Measurements from ENCODE around the gene TTPAL. TPM values are rescaled to one million over a fixed set of nuclear protein-coding genes. Genes with fewer than 3 reads are reported as not detected.

Gene TTPAL
- total RNA-seq, 1 experiment from 2014 or later: 21.1 TPM

DNA sequence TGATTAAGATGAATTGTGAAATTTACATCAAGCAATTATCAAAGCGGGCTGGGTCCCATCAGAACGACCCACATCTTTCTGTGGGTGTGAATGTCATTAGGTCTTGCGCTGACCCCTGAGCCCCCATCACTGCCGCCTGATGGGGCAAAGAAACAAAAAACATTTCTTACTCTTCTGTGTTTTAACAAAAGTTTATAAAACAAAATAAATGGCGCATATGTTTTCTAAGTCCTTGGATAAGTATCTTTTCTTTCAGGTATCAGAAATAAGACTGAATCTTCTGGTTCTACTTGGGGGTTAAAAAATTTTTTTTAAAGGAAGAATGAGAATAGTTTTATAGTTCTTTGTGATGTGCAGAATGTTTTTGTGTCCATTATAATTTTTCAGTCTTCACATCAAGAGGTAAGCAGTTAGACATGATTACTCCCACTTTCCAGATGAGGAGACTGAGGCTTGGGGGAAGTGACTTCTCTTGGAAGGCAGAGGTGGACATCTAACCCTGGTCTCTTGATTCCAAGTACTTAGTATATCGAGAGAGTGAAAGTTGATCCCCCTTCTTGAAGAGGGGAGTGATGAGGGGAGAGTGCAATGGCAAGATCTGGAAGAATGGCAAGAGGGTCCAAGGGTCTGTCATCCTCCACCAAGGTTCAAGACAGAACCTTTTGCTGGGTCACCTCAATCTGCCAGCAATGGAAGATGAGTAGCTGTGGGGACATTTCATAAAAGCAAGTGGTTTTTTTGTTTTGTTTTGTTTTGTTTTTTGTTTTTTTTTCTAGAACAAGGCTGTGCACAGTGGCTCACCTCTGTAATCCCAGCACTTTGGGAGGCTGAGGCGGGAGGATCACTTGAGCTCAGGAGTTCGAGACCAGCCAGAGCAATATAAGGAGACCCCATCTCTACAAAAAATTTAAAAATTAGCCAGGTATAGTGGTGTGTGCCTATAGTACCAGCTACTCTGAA, 42.8 kb upstream of the TTPAL start:
- no peak overlapping the region for H4K91ac ChIP-seq (ENCODE audit: insufficient read length, low read depth, low read length)
- H3K4me1 ChIP-seq (ENCODE audit: insufficient read depth, low read length): no peaks in the 10 kb centered on the region
- H3K27me3 ChIP-seq (ENCODE audit: insufficient read depth, low read length): no peaks in the 10 kb centered on the region; the same call in 1 of the 2 replicates
- no peak overlapping the region for H2BK120ac ChIP-seq (ENCODE audit: low read depth, low read length, poor library complexity, severe bottlenecking)
- H3K14ac ChIP-seq (ENCODE audit: insufficient read depth, low read length): no peak overlapping the region
- no peak for DNase-seq
- Mint-ChIP-seq H3K36me3 (ENCODE audit: insufficient read depth in 1 of 3, low read depth in 3 of 3) (no peaks in the 10 kb centered on the region), H3K9me3 (no peaks in the 10 kb centered on the region), H3K4me3 (no peak overlapping the region), H3K4me1 (no peaks in the 10 kb centered on the region), H3K27ac (no peak overlapping the region), H3K27me3 (ENCODE audit: low read depth) (peaks cover 11% of the 10 kb centered on the region)
- H2BK20ac ChIP-seq (ENCODE audit: low read depth, low read length, poor library complexity, severe bottlenecking): no peak overlapping the region
- H3K79me1 ChIP-seq (ENCODE audit: insufficient read depth, low read depth, low read length, poor library complexity, severe bottlenecking): no peaks in the 10 kb centered on the region
- H3K4me2 ChIP-seq (ENCODE audit: insufficient read depth, insufficient read length, low read length): no peak overlapping the region
- H3K23me2 ChIP-seq (ENCODE audit: insufficient read length, low read depth, low read length, poor library complexity, severe bottlenecking): no peaks in the 10 kb centered on the region
- no peak overlapping the region for H3K4ac ChIP-seq (ENCODE audit: low read depth, low read length)
- H4K5ac ChIP-seq (ENCODE audit: insufficient read length, low read depth, low read length): no peak overlapping the region
- H2BK12ac ChIP-seq (ENCODE audit: insufficient read length, low read depth, low read length): no peak overlapping the region
- WGBS (ENCODE audit: extremely low coverage, insufficient read length, low lambda C conversion rate): no CpG with 5 or more reads among the region's 8 CpGs
- H4K20me1 ChIP-seq (ENCODE audit: control insufficient read depth, insufficient read depth, insufficient read length): no peaks in the 10 kb centered on the region
- no peak overlapping the region for H3K18ac ChIP-seq (ENCODE audit: insufficient read length, low read depth, low read length)
- no peak overlapping the region for H3K9ac ChIP-seq (ENCODE audit: extremely low read depth, insufficient read length, low read length)
- no peak overlapping the region for H4K8ac ChIP-seq (replicated peaks; ENCODE audit: insufficient read length, low read depth, low read length)
- no peaks in the 10 kb centered on the region for H3K79me2 ChIP-seq (ENCODE audit: insufficient read depth, low read length)
- H2BK5ac ChIP-seq (ENCODE audit: insufficient read length, low read length): no peak overlapping the region
- no peak overlapping the region for H3K23ac ChIP-seq (ENCODE audit: insufficient read length, low read depth, low read length)
- H2BK15ac ChIP-seq (ENCODE audit: low read depth, low read length): no peak overlapping the region
- no peak overlapping the region for H2AK5ac ChIP-seq (ENCODE audit: insufficient read length, low read length)
- no peaks in the 10 kb centered on the region for H3K9me3 ChIP-seq (ENCODE audit: control insufficient read depth, low read depth, low read length)
- H3T11ph ChIP-seq (ENCODE audit: low read length): no peak overlapping the region
- TF ChIP-seq, protein P1, sequence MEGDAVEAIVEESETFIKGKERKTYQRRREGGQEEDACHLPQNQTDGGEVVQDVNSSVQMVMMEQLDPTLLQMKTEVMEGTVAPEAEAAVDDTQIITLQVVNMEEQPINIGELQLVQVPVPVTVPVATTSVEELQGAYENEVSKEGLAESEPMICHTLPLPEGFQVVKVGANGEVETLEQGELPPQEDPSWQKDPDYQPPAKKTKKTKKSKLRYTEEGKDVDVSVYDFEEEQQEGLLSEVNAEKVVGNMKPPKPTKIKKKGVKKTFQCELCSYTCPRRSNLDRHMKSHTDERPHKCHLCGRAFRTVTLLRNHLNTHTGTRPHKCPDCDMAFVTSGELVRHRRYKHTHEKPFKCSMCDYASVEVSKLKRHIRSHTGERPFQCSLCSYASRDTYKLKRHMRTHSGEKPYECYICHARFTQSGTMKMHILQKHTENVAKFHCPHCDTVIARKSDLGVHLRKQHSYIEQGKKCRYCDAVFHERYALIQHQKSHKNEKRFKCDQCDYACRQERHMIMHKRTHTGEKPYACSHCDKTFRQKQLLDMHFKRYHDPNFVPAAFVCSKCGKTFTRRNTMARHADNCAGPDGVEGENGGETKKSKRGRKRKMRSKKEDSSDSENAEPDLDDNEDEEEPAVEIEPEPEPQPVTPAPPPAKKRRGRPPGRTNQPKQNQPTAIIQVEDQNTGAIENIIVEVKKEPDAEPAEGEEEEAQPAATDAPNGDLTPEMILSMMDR (conservative IDR thresholded peaks at IDR 0.05): no peak
- no peak overlapping the region for H2AFZ ChIP-seq (ENCODE audit: low read length)
- H3K27ac ChIP-seq (ENCODE audit: insufficient read length, low read depth, low read length): no peak overlapping the region
- no peak overlapping the region for H3K56ac ChIP-seq (ENCODE audit: insufficient read length, low read depth, low read length)

All from H9 (cell line).